K562 (cell line): ENCODE measurements around the gene BARX2. TPM values are rescaled to one million over a fixed set of nuclear protein-coding genes. Genes with fewer than 3 reads are reported as not detected.

Experiments
- ATAC-seq: fragments of 200-7000 bp; cut with Tn5 transposase; 3 replicates; pipeline ENCODE4 v1.9.1; 2020; ENCODE audit warnings: moderate library complexity
- BruUV-seq: library from RNA; stranded (reverse); fragments of 400-500 nt; replicated peaks from 2 replicates; lab custom pipeline; 2021; lab: Mats Ljungman, UMichigan
- CTCF ChIA-PET: fragments of 300-600 bp; formaldehyde crosslinking; extraction: SDS; loops from one replicate; lab custom pipeline; 2021; ENCODE audit warnings: low intra/inter-chr PET ratio; lab: Yijun Ruan, JAX
- POLR2A ChIA-PET: fragments of 300-600, 350-650 bp; sonication (Branson Sonifier 250); formaldehyde crosslinking; extraction: SDS; loops from one replicate; lab custom pipeline; 2021; ENCODE audit warnings: antibody characterized with exemption, inconsistent platforms; lab: Yijun Ruan, JAX
- DNase-seq, 4 experiments: peaks; one replicate each; pipeline versions ENCODE4 v3.0.0 to v3.0.0-alpha.2; 2011 to 2018; ENCODE audit warnings: low spot score in 3 of 4, mixed read lengths in 3 of 4; ENCODE audit errors: extremely low read depth in 1 of 4
- FAIRE-seq: peaks from 2 replicates; lab custom pipeline; 2011; peaks lifted over from hg19 to GRCh38; lab: Jason Lieb, UNC
- H2AFZ ChIP-seq: 2 replicates; pipeline ENCODE4 v1.6.0; 2011; ENCODE audit warnings: low read depth, low read length, control low read depth, inconsistent platforms
- H3K27ac ChIP-seq: fragments of 200-600 bp; 3 replicates; pipeline ENCODE4 v1.8.0; 2011; ENCODE audit warnings: low read depth, mild to moderate bottlenecking, control low read depth, inconsistent platforms, low read length, moderate library complexity, mixed read lengths; ENCODE audit errors: extremely low read depth
- H3K27me3 ChIP-seq, 2 experiments: fragments of 300-600 bp in 1 of 2; 2 replicates in 1 of 2; 3 replicates in 1 of 2; pipeline versions ENCODE4 v1.6.0 to v1.8.0; 2011; ENCODE audit warnings: inconsistent platforms in 2 of 2, low read length in 2 of 2, mild to moderate bottlenecking in 1 of 2, mixed read lengths in 1 of 2, moderate library complexity in 1 of 2; ENCODE audit not compliant: control insufficient read depth in 2 of 2, insufficient read depth in 2 of 2
- H3K36me3 ChIP-seq: fragments of 300-600 bp; 3 replicates; pipeline ENCODE4 v1.8.0; 2011; ENCODE audit warnings: mild to moderate bottlenecking, low read length, inconsistent platforms; ENCODE audit not compliant: control insufficient read depth, insufficient read depth
- H3K4me1 ChIP-seq, 2 experiments: fragments of 200-600 bp in 1 of 2; replicated peaks in 1 of 2; 2 replicates in 1 of 2; 3 replicates in 1 of 2; pipeline versions ENCODE4 v1.5.1 to v1.8.0; 2011; ENCODE audit warnings: inconsistent platforms in 2 of 2, low read length in 2 of 2, mild to moderate bottlenecking in 1 of 2, mixed read lengths in 1 of 2, moderate library complexity in 1 of 2; ENCODE audit not compliant: control insufficient read depth in 2 of 2, insufficient read depth in 2 of 2
- H3K4me2 ChIP-seq: 2 replicates; pipeline ENCODE4 v1.6.1; 2011; ENCODE audit warnings: low read length, control low read depth, inconsistent platforms, mixed read lengths; ENCODE audit not compliant: insufficient read depth
- H3K4me3 ChIP-seq: fragments of 200-600 bp; sonication (generic), shearing (Covaris generic); 2 replicates; pipeline ENCODE4 v1.5.1; 2016; ENCODE audit warnings: control low read depth, inconsistent platforms
- H3K79me2 ChIP-seq: fragments of 200-600 bp; 3 replicates; pipeline ENCODE4 v1.8.0; 2011; ENCODE audit warnings: low read length, inconsistent platforms; ENCODE audit not compliant: control insufficient read depth, insufficient read depth
- H3K9ac ChIP-seq, 2 experiments: 2 replicates each; pipeline versions ENCODE4 v1.6.0 to v1.6.1; 2011; ENCODE audit warnings: low read depth in 2 of 2, low read length in 2 of 2, control low read depth in 1 of 2, inconsistent platforms in 1 of 2, mild to moderate bottlenecking in 1 of 2, mixed read lengths in 1 of 2; ENCODE audit not compliant: insufficient read depth in 1 of 2
- H3K9me1 ChIP-seq: one replicate; pipeline ENCODE4 v1.6.0; 2011; ENCODE audit warnings: inconsistent platforms, mild to moderate bottlenecking, low read length, moderate library complexity; ENCODE audit not compliant: control insufficient read depth, insufficient read depth
- H3K9me3 ChIP-seq: replicated peaks from 2 replicates; pipeline ENCODE4 v1.5.1; 2011; ENCODE audit warnings: low read depth, low read length, inconsistent platforms; ENCODE audit not compliant: control insufficient read depth, insufficient read depth
- H4K20me1 ChIP-seq: replicated peaks from 2 replicates; pipeline ENCODE4 v1.6.1; 2011; ENCODE audit warnings: low read length, inconsistent platforms, mixed read lengths; ENCODE audit not compliant: control insufficient read depth, insufficient read depth
- DNMT1 ChIP-seq: fragments of 450-650 bp; IDR thresholded peaks from 2 replicates; pipeline ENCODE4 v1.6.1; 2016; ENCODE audit warnings: antibody characterized with exemption, mild to moderate bottlenecking
- FOXJ3 ChIP-seq: sonication (generic); formaldehyde crosslinking; IDR thresholded peaks from 2 replicates; pipeline ENCODE4 v1.4.0; 2020; ENCODE audit warnings: mild to moderate bottlenecking, missing genetic modification reagents
- KLF16 ChIP-seq: IDR thresholded peaks from 2 replicates; pipeline ENCODE4 v1.6.1; 2016; ENCODE audit warnings: antibody characterized with exemption
- LEF1 ChIP-seq: fragments of 450-650 bp; IDR thresholded peaks from 2 replicates; pipeline ENCODE4 v1.6.1; 2016; ENCODE audit warnings: mild to moderate bottlenecking
- MXD1 ChIP-seq: fragments of 250-450 bp; sonication (Bioruptor Pico); IDR thresholded peaks from 2 replicates; pipeline ENCODE4 v1.8.0; 2021; ENCODE audit warnings: borderline replicate concordance, mild to moderate bottlenecking, moderate library complexity; ENCODE audit not compliant: poor library complexity, severe bottlenecking
- PTBP1 ChIP-seq: fragments of 200-400 bp; formaldehyde crosslinking; IDR thresholded peaks from 2 replicates; pipeline ENCODE4 v1.6.1; 2017; ENCODE audit warnings: low read depth, low read length
- PTTG1 ChIP-seq: fragments of 450-650 bp; IDR thresholded peaks from 2 replicates; pipeline ENCODE4 v1.6.1; 2016; ENCODE audit warnings: low read depth, mild to moderate bottlenecking, missing genetic modification characterization, missing compliant biosample characterization
- RNF2 ChIP-seq: sonication (generic); IDR thresholded peaks from 2 replicates; pipeline ENCODE4 v1.6.1; 2016
- ZNF23 ChIP-seq: fragments of 250-450 bp; sonication (Bioruptor Pico); IDR thresholded peaks from 2 replicates; pipeline ENCODE4 v1.4.0; 2020; ENCODE audit warnings: mild to moderate bottlenecking
- ZNF436 ChIP-seq: fragments of 250-450, 450-650 bp; sonication (Bioruptor Pico); formaldehyde crosslinking; IDR thresholded peaks from 2 replicates; pipeline ENCODE4 v1.7.0; 2020; ENCODE audit warnings: mild to moderate bottlenecking
- WGBS: fragments of 100-300 bp; shearing (Covaris generic); methylation state at CpG from one replicate; pipeline ENCODE4 v1.1.6; 2016; ENCODE audit warnings: low coverage, mixed read lengths; ENCODE audit not compliant: insufficient coverage; ENCODE audit errors: missing lambda C conversion rate; 5-methylcytosine and 5-hydroxymethylcytosine counted together
- in situ Hi-C: fragments of 300-500 bp; cut with MboI; formaldehyde crosslinking; loops from 4 replicates; pipeline ENCODE4 v1.15.0; 2018; ENCODE audit warnings: inconsistent platforms, mixed read lengths
- intact Hi-C: fragments of 100-400 bp; cut with micrococcal nuclease; formaldehyde crosslinking; loops from 2 replicates; pipeline ENCODE4 v1.14.2; 2022
- polyA plus RNA-seq, 8 experiments: library from polyadenylated mRNA; depleted of rRNA in 4 of 8; stranded (reverse) in 5 of 8; unstranded in 3 of 8; fragments of >200 nt; fragmentation: Nextera tagmentation in 2 of 8; fragmentation: Illumina TruSeq in 1 of 8; extraction: Ambion mirVana in 2 of 8; extraction: Trizol in 1 of 8; gene quantifications; 2 replicates each; pipeline versions ENCODE4 v1.2.1 to v1.2.3, GENCODE V29; 2011 to 2014; ENCODE audit warnings: inconsistent platforms in 1 of 8, missing spikeins in 1 of 8
- total RNA-seq, 7 experiments: library from RNA; depleted of rRNA in 6 of 7; stranded (reverse); fragments of >200 nt in 6 of 7; fragmentation: Illumina TruSeq in 2 of 7; extraction: Trizol in 2 of 7; gene quantifications; 2 replicates each; pipeline versions ENCODE4 v1.2.1 to v1.2.3, GENCODE V29; 2011 to 2021; ENCODE audit warnings: low replicate concordance in 1 of 7

The BARX2 gene
- total and polyA plus RNA-seq, 9 of the 15 experiments (the other 6 are each of a cell fraction or from before 2014, with no cell fraction given), result not detected

GRCh38 chr11:129348813-129349212, 26.8 kb upstream of the BARX2 start (continued):
- no peak for TF ChIP-seq PTBP1
- TF ChIP-seq ZNF23 (CRISPR knock-in tag), result no peak
- TF ChIP-seq DNMT1, result no peak
- no peak for TF ChIP-seq FOXJ3

- Histone ChIP-seq H3K9ac (no peak overlapping the region), H3K79me2 (no peaks in the 10 kb centered on the region), H3K4me1 (no peaks in the 10 kb centered on the region), H3K9me1 (no peaks in the 10 kb centered on the region), H3K27me3 (no peaks in the 10 kb centered on the region), H3K4me2 (no peak overlapping the region), H3K4me3 (no peak overlapping the region), H3K36me3 (no peaks in the 10 kb centered on the region), H4K20me1 (no peaks in the 10 kb centered on the region), H3K9me3 (no peaks in the 10 kb centered on the region), H2AFZ (no peak overlapping the region), H3K27ac (no peak overlapping the region)
- TF ChIP-seq PTTG1 (tag), result no peak
- no peak for TF ChIP-seq LEF1
- no peak for TF ChIP-seq ZNF436 (CRISPR knock-in tag)
- TF ChIP-seq MXD1 (CRISPR knock-in tag), result no peak
- no peak for TF ChIP-seq RNF2
- no peak for TF ChIP-seq KLF16
- ATAC-seq (no peak), FAIRE-seq (no peak), DNase-seq (no peak)
- BruUV-seq, result no TSS peak
- intact Hi-C loops, result no loop called here
- POLR2A ChIA-PET, result no interaction called here
- in situ Hi-C loops, result no loop called here
- WGBS, result 0% methylated on average over 3 of the region's 3 CpGs
- CTCF ChIA-PET, result interaction anchor here (1.3 kb wide), 1 partner anchor 12 kb away, joined by 4 read pairs; no protein-coding TSS in a partner anchor
These were observed 23.0 kb upstream of the BARX2 start for GRCh38 chr11:129352676-129353075.
